ENCODE results near the gene SND1.

The SND1 gene

DNA sequence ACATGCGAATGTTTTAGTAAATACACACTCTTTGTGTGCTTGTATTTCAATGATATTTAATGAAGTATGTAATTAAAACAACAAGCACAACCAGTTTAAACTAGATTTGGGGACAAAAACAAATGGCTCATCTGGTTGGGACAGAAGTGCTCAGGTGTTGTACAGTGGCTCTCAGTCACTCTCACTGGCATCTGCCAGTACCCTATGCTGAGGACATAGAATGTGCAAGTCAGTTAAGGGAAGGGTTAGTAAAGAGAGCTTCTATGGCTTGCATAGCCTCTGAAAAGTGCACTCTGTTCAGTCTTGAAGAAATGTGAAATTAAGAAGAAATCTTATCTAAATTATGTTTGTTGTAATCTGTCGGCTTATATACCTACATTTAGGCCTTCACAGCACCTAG, 196.2 kb downstream of the SND1 start:
- ATAC-seq = no peak
- no peak for TF ChIP-seq CSDC2 (CRISPR knock-in tag; IDR thresholded peaks at IDR 0.05)
- TF ChIP-seq ESRRG (CRISPR knock-in tag; IDR thresholded peaks at IDR 0.05) = no peak
- no peak for TF ChIP-seq RARB (CRISPR knock-in tag; IDR thresholded peaks at IDR 0.05)
- TF ChIP-seq, protein P1, sequence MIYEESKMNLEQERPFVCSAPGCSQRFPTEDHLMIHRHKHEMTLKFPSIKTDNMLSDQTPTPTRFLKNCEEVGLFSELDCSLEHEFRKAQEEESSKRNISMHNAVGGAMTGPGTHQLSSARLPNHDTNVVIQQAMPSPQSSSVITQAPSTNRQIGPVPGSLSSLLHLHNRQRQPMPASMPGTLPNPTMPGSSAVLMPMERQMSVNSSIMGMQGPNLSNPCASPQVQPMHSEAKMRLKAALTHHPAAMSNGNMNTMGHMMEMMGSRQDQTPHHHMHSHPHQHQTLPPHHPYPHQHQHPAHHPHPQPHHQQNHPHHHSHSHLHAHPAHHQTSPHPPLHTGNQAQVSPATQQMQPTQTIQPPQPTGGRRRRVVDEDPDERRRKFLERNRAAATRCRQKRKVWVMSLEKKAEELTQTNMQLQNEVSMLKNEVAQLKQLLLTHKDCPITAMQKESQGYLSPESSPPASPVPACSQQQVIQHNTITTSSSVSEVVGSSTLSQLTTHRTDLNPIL (CRISPR knock-in tag; IDR thresholded peaks at IDR 0.05; ENCODE audit: low read depth) = no peak
- TF ChIP-seq, protein P2, sequence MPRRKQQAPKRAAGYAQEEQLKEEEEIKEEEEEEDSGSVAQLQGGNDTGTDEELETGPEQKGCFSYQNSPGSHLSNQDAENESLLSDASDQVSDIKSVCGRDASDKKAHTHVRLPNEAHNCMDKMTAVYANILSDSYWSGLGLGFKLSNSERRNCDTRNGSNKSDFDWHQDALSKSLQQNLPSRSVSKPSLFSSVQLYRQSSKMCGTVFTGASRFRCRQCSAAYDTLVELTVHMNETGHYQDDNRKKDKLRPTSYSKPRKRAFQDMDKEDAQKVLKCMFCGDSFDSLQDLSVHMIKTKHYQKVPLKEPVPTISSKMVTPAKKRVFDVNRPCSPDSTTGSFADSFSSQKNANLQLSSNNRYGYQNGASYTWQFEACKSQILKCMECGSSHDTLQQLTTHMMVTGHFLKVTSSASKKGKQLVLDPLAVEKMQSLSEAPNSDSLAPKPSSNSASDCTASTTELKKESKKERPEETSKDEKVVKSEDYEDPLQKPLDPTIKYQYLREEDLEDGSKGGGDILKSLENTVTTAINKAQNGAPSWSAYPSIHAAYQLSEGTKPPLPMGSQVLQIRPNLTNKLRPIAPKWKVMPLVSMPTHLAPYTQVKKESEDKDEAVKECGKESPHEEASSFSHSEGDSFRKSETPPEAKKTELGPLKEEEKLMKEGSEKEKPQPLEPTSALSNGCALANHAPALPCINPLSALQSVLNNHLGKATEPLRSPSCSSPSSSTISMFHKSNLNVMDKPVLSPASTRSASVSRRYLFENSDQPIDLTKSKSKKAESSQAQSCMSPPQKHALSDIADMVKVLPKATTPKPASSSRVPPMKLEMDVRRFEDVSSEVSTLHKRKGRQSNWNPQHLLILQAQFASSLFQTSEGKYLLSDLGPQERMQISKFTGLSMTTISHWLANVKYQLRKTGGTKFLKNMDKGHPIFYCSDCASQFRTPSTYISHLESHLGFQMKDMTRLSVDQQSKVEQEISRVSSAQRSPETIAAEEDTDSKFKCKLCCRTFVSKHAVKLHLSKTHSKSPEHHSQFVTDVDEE (CRISPR knock-in tag; IDR thresholded peaks at IDR 0.05) = no peak
- no peak for TF ChIP-seq ZNF8 (CRISPR knock-in tag; IDR thresholded peaks at IDR 0.05)
- no peak for TF ChIP-seq BACH2 (CRISPR knock-in tag; IDR thresholded peaks at IDR 0.05; ENCODE audit: borderline replicate concordance)
- no peak for TF ChIP-seq ZFP3 (CRISPR knock-in tag; IDR thresholded peaks at IDR 0.05)
- no peak for TF ChIP-seq ARNTL (CRISPR knock-in tag; IDR thresholded peaks at IDR 0.05; ENCODE audit: borderline replicate concordance, low read depth)
- TF ChIP-seq ZC3H10 (CRISPR knock-in tag; IDR thresholded peaks at IDR 0.05) = no peak
- TF ChIP-seq, protein P3, sequence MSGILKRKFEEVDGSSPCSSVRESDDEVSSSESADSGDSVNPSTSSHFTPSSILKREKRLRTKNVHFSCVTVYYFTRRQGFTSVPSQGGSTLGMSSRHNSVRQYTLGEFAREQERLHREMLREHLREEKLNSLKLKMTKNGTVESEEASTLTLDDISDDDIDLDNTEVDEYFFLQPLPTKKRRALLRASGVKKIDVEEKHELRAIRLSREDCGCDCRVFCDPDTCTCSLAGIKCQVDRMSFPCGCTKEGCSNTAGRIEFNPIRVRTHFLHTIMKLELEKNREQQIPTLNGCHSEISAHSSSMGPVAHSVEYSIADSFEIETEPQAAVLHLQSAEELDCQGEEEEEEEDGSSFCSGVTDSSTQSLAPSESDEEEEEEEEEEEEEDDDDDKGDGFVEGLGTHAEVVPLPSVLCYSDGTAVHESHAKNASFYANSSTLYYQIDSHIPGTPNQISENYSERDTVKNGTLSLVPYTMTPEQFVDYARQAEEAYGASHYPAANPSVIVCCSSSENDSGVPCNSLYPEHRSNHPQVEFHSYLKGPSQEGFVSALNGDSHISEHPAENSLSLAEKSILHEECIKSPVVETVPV (CRISPR knock-in tag; IDR thresholded peaks at IDR 0.05) = no peak
- TF ChIP-seq, protein P4, sequence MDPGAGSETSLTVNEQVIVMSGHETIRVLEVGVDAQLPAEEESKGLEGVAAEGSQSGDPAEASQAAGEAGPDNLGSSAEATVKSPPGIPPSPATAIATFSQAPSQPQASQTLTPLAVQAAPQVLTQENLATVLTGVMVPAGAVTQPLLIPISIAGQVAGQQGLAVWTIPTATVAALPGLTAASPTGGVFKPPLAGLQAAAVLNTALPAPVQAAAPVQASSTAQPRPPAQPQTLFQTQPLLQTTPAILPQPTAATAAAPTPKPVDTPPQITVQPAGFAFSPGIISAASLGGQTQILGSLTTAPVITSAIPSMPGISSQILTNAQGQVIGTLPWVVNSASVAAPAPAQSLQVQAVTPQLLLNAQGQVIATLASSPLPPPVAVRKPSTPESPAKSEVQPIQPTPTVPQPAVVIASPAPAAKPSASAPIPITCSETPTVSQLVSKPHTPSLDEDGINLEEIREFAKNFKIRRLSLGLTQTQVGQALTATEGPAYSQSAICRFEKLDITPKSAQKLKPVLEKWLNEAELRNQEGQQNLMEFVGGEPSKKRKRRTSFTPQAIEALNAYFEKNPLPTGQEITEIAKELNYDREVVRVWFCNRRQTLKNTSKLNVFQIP (CRISPR knock-in tag; IDR thresholded peaks at IDR 0.05; ENCODE audit: borderline replicate concordance, low read depth) = no peak
- TF ChIP-seq GLIS3 (CRISPR knock-in tag; IDR thresholded peaks at IDR 0.05) = no peak
- TF ChIP-seq OSR1 (CRISPR knock-in tag; IDR thresholded peaks at IDR 0.05) = no peak
- TF ChIP-seq PPARA (CRISPR knock-in tag; IDR thresholded peaks at IDR 0.05; ENCODE audit: borderline replicate concordance) = no peak
- TF ChIP-seq ISL1 (CRISPR knock-in tag; IDR thresholded peaks at IDR 0.05) = no peak
- TF ChIP-seq ZFP30 (CRISPR knock-in tag; IDR thresholded peaks at IDR 0.05) = no peak
- no peak for TF ChIP-seq ZNF70 (CRISPR knock-in tag; IDR thresholded peaks at IDR 0.05)

DNA sequence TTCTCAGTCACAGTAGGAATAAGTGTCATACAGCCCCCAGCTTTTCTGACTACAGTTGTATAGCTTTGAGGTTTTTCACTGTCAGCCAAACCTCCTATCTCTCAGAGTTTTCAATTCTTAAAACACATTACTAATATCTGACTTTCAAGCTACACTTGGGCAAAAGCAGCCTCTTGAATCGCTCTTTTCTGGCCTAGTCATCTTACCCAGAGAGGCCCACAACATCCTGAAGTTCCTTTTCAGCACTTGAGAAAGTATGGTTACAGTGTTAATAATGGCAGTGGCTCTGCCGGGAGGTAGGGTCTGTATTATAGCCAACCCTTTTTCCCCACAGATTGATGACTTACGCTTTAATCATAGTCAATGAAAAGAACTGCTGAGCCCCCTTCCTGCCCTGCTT, 198.2 kb downstream of the SND1 start:
- ATAC-seq = no peak
- TF ChIP-seq ZFP30 (CRISPR knock-in tag; IDR thresholded peaks at IDR 0.05) (no peak), OSR1 (CRISPR knock-in tag; IDR thresholded peaks at IDR 0.05) (no peak), ARNTL (CRISPR knock-in tag; IDR thresholded peaks at IDR 0.05; ENCODE audit: borderline replicate concordance, low read depth) (no peak), GLIS3 (CRISPR knock-in tag; IDR thresholded peaks at IDR 0.05) (no peak), ZFP3 (CRISPR knock-in tag; IDR thresholded peaks at IDR 0.05) (no peak), CSDC2 (CRISPR knock-in tag; IDR thresholded peaks at IDR 0.05) (no peak), ZNF8 (CRISPR knock-in tag; IDR thresholded peaks at IDR 0.05) (no peak), PPARA (CRISPR knock-in tag; IDR thresholded peaks at IDR 0.05; ENCODE audit: borderline replicate concordance) (no peak), ZC3H10 (CRISPR knock-in tag; IDR thresholded peaks at IDR 0.05) (no peak), RARB (CRISPR knock-in tag; IDR thresholded peaks at IDR 0.05) (no peak), ISL1 (CRISPR knock-in tag; IDR thresholded peaks at IDR 0.05) (no peak), TCF4 (CRISPR knock-in tag; IDR thresholded peaks at IDR 0.05; ENCODE audit: borderline replicate concordance) (no peak), ZNF565 (CRISPR knock-in tag; conservative IDR thresholded peaks at IDR 0.05; ENCODE audit: low read depth) (no peak)
- TF ChIP-seq, protein P5, sequence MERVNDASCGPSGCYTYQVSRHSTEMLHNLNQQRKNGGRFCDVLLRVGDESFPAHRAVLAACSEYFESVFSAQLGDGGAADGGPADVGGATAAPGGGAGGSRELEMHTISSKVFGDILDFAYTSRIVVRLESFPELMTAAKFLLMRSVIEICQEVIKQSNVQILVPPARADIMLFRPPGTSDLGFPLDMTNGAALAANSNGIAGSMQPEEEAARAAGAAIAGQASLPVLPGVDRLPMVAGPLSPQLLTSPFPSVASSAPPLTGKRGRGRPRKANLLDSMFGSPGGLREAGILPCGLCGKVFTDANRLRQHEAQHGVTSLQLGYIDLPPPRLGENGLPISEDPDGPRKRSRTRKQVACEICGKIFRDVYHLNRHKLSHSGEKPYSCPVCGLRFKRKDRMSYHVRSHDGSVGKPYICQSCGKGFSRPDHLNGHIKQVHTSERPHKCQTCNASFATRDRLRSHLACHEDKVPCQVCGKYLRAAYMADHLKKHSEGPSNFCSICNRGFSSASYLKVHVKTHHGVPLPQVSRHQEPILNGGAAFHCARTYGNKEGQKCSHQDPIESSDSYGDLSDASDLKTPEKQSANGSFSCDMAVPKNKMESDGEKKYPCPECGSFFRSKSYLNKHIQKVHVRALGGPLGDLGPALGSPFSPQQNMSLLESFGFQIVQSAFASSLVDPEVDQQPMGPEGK (CRISPR knock-in tag; IDR thresholded peaks at IDR 0.05; ENCODE audit: borderline replicate concordance) = no peak
- TF ChIP-seq, protein P3 (CRISPR knock-in tag; IDR thresholded peaks at IDR 0.05) = no peak
- TF ChIP-seq, protein P1 (CRISPR knock-in tag; IDR thresholded peaks at IDR 0.05; ENCODE audit: low read depth) = no peak
- TF ChIP-seq, protein P4 (CRISPR knock-in tag; IDR thresholded peaks at IDR 0.05; ENCODE audit: borderline replicate concordance, low read depth) = no peak
- TF ChIP-seq, protein P2 (CRISPR knock-in tag; IDR thresholded peaks at IDR 0.05) = no peak
